Heart left ventricle (tissue), 13 donors: ENCODE results near the gene PALLD.
"Not testable (repeated sequence)": the region's sequence is repeated elsewhere in the genome, so short reads cannot be mapped to it uniquely, and the experiment has no call there.

ENCODE experiments used
- CTCF ChIP-seq, 12 donors: fragments of 200-600 bp; sonication (generic) in 4 of 12; IDR thresholded peaks; one replicate each; pipeline versions ENCODE4 v1.5.0 to v1.8.0; 2018 to 2022; ENCODE audit warnings: antibody characterized with exemption in 12 of 12, mild to moderate bottlenecking in 5 of 12
- POLR2A ChIP-seq, 2 donors: fragments of 450-650 bp; IDR thresholded peaks; one replicate each; pipeline ENCODE4 v1.6.1; 2017; ENCODE audit warnings: antibody characterized with exemption in 2 of 2, mild to moderate bottlenecking in 2 of 2, moderate library complexity in 2 of 2
- donor health status: ischemic (EF 13 %, LVEDD 7.1; RV severe dilation, severe dysfunction).
- donor health status: DM: no; HTN: yes; CAD: no.
- donor health status: DM: no; HTN: no; CAD: no.
- donor health status: ischemic (EF 25% LVEDD 6.9; RV normal size, moderate dysfunction).
- donor health status: ischemic (EF 25% LVEDD 5.7; RV mildly dilated, moderate dysfunction).
- donor health status: ischemic (EF 35%, LVEDD 5.7; RV mildly dilated, moderate dysfunction).
- donor health status: nonischemic (EF 11% LVEDD 7.7; RV severe dilation, severe dysfunction).
- donor health status: DM: yes; HTN: yes; CAD: no.
- donor health status: PGD.
- donor health status: ischemic (EF 29% LVEDD 5.4; RV normal size, mild dysfunction).
- donor health status: nonischemic (EF 23%, LVEDD 6.1; RV moderate dilation, normal function).

- TF ChIP-seq CTCF, POLR2A (IDR thresholded peaks at IDR 0.05): not testable (repeated sequence)
Observed at GRCh38 chr4:168806247-168806646, 309.4 kb downstream of the PALLD start.
